ENCODE measurements around the gene SH2D4B.

The SH2D4B gene

DNA sequence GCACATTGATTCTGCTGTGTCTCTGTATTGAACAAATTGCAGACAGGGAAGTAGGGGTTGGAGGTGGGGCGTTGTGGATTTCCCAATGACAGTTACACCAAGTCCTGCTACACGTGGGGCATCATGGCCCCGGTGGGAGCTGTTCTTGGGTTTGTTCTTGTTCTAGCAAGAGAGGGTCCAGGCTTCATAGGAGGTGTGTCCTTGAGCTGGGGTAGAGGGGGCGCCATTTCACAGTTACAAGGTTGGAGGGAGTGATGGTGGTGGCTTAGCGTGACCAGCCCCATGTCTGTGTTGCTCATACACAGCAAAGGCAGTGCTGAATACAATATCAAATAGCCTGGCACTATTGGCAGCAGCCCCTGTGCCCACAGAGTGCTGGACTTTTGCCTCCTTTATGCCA, 15.7 kb downstream of the SH2D4B start:
- no peaks in the 10 kb centered on the region for H3K9me3 Mint-ChIP-seq
- peaks cover 8% of the 10 kb centered on the region for H3K4me1 Mint-ChIP-seq
- H3K27me3 Mint-ChIP-seq (ENCODE audit: low read depth): peaks cover 5% of the 10 kb centered on the region
- H3K27ac Mint-ChIP-seq: no peak overlapping the region
- no peak for TF ChIP-seq CTCF (IDR thresholded peaks at IDR 0.05; ENCODE audit: unreplicated experiment in 3 of 3)
- no peak overlapping the region for H3K4me3 Mint-ChIP-seq
- no peaks in the 10 kb centered on the region for H3K36me3 Mint-ChIP-seq (ENCODE audit: low read depth)

DNA sequence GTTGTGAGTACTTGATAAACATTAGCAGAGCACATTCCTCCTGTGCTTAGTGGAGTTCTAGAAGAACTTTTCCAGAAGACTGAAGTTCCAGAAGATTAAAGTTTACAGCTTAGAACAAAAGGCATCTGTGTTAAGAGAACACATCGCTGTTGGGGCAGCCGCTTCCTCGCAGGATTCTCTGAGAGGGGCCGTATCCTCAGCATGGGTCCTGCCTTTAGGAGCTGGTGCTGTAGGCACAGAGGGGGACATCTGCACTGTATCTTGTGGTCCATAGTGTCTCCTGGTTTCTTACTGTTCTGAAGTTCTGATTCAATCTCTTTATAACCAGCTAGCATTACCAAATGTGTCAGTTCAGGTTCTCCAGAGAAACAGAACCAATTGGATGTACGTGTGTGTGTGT, 16.3 kb downstream of the SH2D4B start:
- no peaks in the 10 kb centered on the region for H3K9me3 Mint-ChIP-seq

GRCh38 chr10:80555415-80555814, 17.7 kb downstream of the SH2D4B start:
- Mint-ChIP-seq H3K27ac (no peak overlapping the region), H3K4me1 (peaks cover 8% of the 10 kb centered on the region), H3K36me3 (ENCODE audit: low read depth) (no peaks in the 10 kb centered on the region), H3K4me3 (no peak overlapping the region), H3K9me3 (no peaks in the 10 kb centered on the region), H3K27me3 (ENCODE audit: low read depth) (peaks cover 5% of the 10 kb centered on the region)
- no peak for TF ChIP-seq CTCF (IDR thresholded peaks at IDR 0.05; ENCODE audit: unreplicated experiment in 3 of 3)

More for the DNA sequence above, 16.3 kb downstream of the SH2D4B start:
- no peak overlapping the region for H3K4me3 Mint-ChIP-seq
- H3K36me3 Mint-ChIP-seq (ENCODE audit: low read depth): no peaks in the 10 kb centered on the region
- no peak overlapping the region for H3K27ac Mint-ChIP-seq
- TF ChIP-seq CTCF (IDR thresholded peaks at IDR 0.05; ENCODE audit: unreplicated experiment in 3 of 3): no peak
- peaks cover 8% of the 10 kb centered on the region for H3K4me1 Mint-ChIP-seq
- peaks cover 5% of the 10 kb centered on the region for H3K27me3 Mint-ChIP-seq (ENCODE audit: low read depth)

- TF ChIP-seq CTCF (IDR thresholded peaks at IDR 0.05; ENCODE audit: unreplicated experiment in 3 of 3): no peak
- no peak overlapping the region for H3K27ac Mint-ChIP-seq
- no peak overlapping the region for H3K4me3 Mint-ChIP-seq
- H3K9me3 Mint-ChIP-seq: no peaks in the 10 kb centered on the region
- no peaks in the 10 kb centered on the region for H3K36me3 Mint-ChIP-seq (ENCODE audit: low read depth)
- no peaks in the 10 kb centered on the region for H3K4me1 Mint-ChIP-seq
- no peaks in the 10 kb centered on the region for H3K27me3 Mint-ChIP-seq (ENCODE audit: low read depth)
Measured at GRCh38 chr10:80561950-80562349, 24.2 kb downstream of the SH2D4B start.

DNA sequence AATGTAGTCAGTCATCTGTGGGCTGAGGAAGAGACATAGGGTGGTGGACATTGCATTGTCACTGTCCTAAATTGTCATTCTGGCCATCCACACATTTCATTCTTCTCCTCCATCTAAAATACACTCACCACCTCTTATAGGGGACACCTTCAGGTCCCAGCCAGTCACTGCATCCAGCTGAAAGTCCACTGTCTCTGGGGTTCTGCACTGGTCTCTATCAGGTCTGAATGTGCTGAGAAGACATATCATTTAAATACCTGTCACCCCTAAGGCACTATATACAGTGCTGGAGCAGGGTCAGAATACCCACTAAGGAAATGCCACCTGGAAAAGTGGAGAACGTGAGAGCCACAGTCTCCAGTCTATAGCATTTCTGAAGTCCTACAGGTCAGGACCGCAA, 29.6 kb downstream of the SH2D4B start:
- H3K4me1 Mint-ChIP-seq: peaks cover 4% of the 10 kb centered on the region
- H3K27me3 Mint-ChIP-seq (ENCODE audit: low read depth): no peaks in the 10 kb centered on the region
- no peak overlapping the region for H3K4me3 Mint-ChIP-seq
- H3K36me3 Mint-ChIP-seq (ENCODE audit: low read depth): no peaks in the 10 kb centered on the region
- H3K9me3 Mint-ChIP-seq: no peaks in the 10 kb centered on the region
- TF ChIP-seq CTCF (IDR thresholded peaks at IDR 0.05; ENCODE audit: unreplicated experiment in 3 of 3): no peak
- no peak overlapping the region for H3K27ac Mint-ChIP-seq

- Mint-ChIP-seq H3K27ac (no peak overlapping the region), H3K27me3 (ENCODE audit: low read depth) (no peaks in the 10 kb centered on the region), H3K9me3 (no peaks in the 10 kb centered on the region), H3K36me3 (ENCODE audit: low read depth) (no peaks in the 10 kb centered on the region), H3K4me3 (no peak overlapping the region), H3K4me1 (peaks cover 4% of the 10 kb centered on the region)
- TF ChIP-seq CTCF (IDR thresholded peaks at IDR 0.05; ENCODE audit: unreplicated experiment in 3 of 3): no peak
Measured at GRCh38 chr10:80569131-80569895, 31.6 kb downstream of the SH2D4B start.

Measured in nephron (organoid).